Measurements from ENCODE around the gene POLDIP2. TPM values are rescaled to one million over a fixed set of nuclear protein-coding genes. Genes with fewer than 3 reads are reported as not detected.

The POLDIP2 gene
- total and polyA plus RNA-seq, 9 of the 15 experiments (the other 6 are each of a cell fraction or from before 2014, with no cell fraction given): 22.0 to 137 (median 104) TPM

DNA sequence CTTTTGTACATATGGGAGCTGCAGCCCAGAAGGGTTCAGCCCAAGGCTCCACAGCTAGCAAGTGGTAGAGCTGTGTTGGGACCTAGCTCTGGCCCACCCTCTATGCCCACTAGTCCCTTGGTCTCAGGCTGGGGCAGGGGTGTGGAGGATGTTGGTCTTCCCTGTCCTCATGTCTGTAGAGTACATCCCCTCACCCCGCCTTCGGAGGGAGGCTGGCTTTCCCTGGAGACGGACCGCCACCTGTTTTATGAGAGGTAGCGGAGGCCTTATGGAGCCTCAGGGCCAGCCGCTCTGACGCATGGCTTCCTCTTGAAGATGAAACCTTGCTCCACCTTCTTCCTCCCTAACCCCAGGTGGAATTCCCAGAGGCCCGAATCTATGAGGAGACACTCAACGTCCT lies 13.3 kb downstream of the POLDIP2 start:
- in situ Hi-C loops (cut with MboI): no loop called here
- no peak overlapping the region for H2AFZ ChIP-seq (ENCODE audit: low read depth, low read length)
- WGBS (ENCODE audit: insufficient coverage, low coverage, missing lambda C conversion rate): 90% methylated on average over 8 of the region's 9 CpGs
- CTCF ChIA-PET (ENCODE audit: low intra/inter-chr PET ratio): no interaction called here
- H3K36me3 ChIP-seq (ENCODE audit: control insufficient read depth, insufficient read depth, low read length): peaks cover 85% of the 10 kb centered on the region
- TF ChIP-seq, protein P1, sequence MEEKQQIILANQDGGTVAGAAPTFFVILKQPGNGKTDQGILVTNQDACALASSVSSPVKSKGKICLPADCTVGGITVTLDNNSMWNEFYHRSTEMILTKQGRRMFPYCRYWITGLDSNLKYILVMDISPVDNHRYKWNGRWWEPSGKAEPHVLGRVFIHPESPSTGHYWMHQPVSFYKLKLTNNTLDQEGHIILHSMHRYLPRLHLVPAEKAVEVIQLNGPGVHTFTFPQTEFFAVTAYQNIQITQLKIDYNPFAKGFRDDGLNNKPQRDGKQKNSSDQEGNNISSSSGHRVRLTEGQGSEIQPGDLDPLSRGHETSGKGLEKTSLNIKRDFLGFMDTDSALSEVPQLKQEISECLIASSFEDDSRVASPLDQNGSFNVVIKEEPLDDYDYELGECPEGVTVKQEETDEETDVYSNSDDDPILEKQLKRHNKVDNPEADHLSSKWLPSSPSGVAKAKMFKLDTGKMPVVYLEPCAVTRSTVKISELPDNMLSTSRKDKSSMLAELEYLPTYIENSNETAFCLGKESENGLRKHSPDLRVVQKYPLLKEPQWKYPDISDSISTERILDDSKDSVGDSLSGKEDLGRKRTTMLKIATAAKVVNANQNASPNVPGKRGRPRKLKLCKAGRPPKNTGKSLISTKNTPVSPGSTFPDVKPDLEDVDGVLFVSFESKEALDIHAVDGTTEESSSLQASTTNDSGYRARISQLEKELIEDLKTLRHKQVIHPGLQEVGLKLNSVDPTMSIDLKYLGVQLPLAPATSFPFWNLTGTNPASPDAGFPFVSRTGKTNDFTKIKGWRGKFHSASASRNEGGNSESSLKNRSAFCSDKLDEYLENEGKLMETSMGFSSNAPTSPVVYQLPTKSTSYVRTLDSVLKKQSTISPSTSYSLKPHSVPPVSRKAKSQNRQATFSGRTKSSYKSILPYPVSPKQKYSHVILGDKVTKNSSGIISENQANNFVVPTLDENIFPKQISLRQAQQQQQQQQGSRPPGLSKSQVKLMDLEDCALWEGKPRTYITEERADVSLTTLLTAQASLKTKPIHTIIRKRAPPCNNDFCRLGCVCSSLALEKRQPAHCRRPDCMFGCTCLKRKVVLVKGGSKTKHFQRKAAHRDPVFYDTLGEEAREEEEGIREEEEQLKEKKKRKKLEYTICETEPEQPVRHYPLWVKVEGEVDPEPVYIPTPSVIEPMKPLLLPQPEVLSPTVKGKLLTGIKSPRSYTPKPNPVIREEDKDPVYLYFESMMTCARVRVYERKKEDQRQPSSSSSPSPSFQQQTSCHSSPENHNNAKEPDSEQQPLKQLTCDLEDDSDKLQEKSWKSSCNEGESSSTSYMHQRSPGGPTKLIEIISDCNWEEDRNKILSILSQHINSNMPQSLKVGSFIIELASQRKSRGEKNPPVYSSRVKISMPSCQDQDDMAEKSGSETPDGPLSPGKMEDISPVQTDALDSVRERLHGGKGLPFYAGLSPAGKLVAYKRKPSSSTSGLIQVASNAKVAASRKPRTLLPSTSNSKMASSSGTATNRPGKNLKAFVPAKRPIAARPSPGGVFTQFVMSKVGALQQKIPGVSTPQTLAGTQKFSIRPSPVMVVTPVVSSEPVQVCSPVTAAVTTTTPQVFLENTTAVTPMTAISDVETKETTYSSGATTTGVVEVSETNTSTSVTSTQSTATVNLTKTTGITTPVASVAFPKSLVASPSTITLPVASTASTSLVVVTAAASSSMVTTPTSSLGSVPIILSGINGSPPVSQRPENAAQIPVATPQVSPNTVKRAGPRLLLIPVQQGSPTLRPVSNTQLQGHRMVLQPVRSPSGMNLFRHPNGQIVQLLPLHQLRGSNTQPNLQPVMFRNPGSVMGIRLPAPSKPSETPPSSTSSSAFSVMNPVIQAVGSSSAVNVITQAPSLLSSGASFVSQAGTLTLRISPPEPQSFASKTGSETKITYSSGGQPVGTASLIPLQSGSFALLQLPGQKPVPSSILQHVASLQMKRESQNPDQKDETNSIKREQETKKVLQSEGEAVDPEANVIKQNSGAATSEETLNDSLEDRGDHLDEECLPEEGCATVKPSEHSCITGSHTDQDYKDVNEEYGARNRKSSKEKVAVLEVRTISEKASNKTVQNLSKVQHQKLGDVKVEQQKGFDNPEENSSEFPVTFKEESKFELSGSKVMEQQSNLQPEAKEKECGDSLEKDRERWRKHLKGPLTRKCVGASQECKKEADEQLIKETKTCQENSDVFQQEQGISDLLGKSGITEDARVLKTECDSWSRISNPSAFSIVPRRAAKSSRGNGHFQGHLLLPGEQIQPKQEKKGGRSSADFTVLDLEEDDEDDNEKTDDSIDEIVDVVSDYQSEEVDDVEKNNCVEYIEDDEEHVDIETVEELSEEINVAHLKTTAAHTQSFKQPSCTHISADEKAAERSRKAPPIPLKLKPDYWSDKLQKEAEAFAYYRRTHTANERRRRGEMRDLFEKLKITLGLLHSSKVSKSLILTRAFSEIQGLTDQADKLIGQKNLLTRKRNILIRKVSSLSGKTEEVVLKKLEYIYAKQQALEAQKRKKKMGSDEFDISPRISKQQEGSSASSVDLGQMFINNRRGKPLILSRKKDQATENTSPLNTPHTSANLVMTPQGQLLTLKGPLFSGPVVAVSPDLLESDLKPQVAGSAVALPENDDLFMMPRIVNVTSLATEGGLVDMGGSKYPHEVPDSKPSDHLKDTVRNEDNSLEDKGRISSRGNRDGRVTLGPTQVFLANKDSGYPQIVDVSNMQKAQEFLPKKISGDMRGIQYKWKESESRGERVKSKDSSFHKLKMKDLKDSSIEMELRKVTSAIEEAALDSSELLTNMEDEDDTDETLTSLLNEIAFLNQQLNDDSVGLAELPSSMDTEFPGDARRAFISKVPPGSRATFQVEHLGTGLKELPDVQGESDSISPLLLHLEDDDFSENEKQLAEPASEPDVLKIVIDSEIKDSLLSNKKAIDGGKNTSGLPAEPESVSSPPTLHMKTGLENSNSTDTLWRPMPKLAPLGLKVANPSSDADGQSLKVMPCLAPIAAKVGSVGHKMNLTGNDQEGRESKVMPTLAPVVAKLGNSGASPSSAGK (IDR thresholded peaks at IDR 0.05): no peak
- TF ChIP-seq POLR2A (conservative IDR thresholded peaks at IDR 0.05): 0 out of 2 replicates have a peak, but pooled peaks have one; percentile 24
- no peaks in the 10 kb centered on the region for H3K27me3 ChIP-seq (ENCODE audit: control insufficient read depth in 2 of 2, insufficient read depth in 2 of 2, low read length in 2 of 2)
- no peak; the same call in 2 of the 3 replicates for ATAC-seq
- H3K4me1 ChIP-seq (replicated peaks in 1 of 2; ENCODE audit: control insufficient read depth in 2 of 2, insufficient read depth in 2 of 2, low read length in 2 of 2): peaks cover 0 to 6% of the 10 kb centered on the region in 2 experiments; a peak in 2 of 5 replicates
- FAIRE-seq: no peak
- no peak overlapping the region for H3K27ac ChIP-seq (ENCODE audit: extremely low read depth, low read depth, low read length)
- BruUV-seq (replicated peaks): no TSS peak
- no peaks in the 10 kb centered on the region for H3K79me2 ChIP-seq (ENCODE audit: control insufficient read depth, insufficient read depth, low read length)
- no peak overlapping the region for H3K4me3 ChIP-seq
- no peak for DNase-seq (ENCODE audit: extremely low read depth in 1 of 4, low spot score in 3 of 4)
- H3K9ac ChIP-seq (ENCODE audit: insufficient read depth in 1 of 2, low read depth in 2 of 2, low read length in 2 of 2): peak overlapping the region in 1 of 2 experiments; percentile 20; a peak in 1 of 4 replicates
- POLR2A ChIA-PET: interaction anchor here (0.9 to 2.8 kb wide), 4 partner anchors 9 to 14 kb away, joined by 4 to 14 read pairs (median 7); partner anchors contain the start of genes IFT20, POLDIP2 and TNFAIP1
- H3K9me3 ChIP-seq (replicated peaks; ENCODE audit: control insufficient read depth, insufficient read depth, low read depth, low read length): no peaks in the 10 kb centered on the region
- no peak overlapping the region for H3K4me2 ChIP-seq (ENCODE audit: insufficient read depth, low read length)
- peaks cover 2% of the 10 kb centered on the region for H3K9me1 ChIP-seq (ENCODE audit: control insufficient read depth, insufficient read depth, low read length)
- H4K20me1 ChIP-seq (replicated peaks; ENCODE audit: control insufficient read depth, insufficient read depth, low read length): no peaks in the 10 kb centered on the region; the same call in none of the 2 replicates
- intact Hi-C loops (cut with micrococcal nuclease): no loop called here

Data from K562 (cell line).